GM18517 (cell line): ENCODE results near the gene SEPHS2.
A peak's percentile ranks its signal among the peaks of the same experiment; 100 is the strongest.

Experiments
- ATAC-seq: cut with Tn5 transposase; IDR thresholded peaks from one replicate; pipeline ENCODE4 v1.9.1; 2021; ENCODE audit warnings: mild to moderate bottlenecking, moderate library complexity; ENCODE audit not compliant: unreplicated experiment

Gene SEPHS2

GRCh38 chr16:30434852-30435251 lies 10.8 kb downstream of the SEPHS2 start:
- ATAC-seq = no peak

DNA sequence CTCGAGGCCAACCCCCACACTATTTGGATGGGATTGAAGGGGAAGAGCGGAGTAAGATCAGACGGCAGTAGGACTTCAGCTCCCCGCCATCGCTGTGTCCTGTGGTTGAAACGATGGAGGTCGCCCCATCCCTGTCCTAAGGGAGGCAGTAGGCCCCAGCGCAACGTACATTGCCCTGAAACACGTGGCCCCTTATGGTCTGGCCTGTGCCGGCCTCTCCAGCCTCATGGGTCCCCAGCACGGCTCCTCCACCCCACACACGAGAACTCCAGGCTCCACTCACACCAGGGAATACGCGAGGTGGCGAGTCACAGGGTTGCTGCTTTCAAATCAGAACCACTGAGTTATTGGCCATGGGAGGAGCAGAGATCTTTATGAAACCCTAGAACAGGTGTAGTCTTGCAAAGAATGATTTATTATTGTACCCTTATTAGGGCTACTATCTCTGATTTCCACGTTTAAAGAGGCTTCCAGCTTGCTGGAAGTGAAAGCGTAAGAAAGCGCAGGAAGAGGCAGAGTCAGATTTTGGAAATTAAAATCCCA lies 15.2 kb downstream of the SEPHS2 start:
- ATAC-seq = no peak

GRCh38 chr16:30429678-30430427 lies 15.8 kb downstream of the SEPHS2 start, which contains the start of gene DCTPP1:
TSS of gene DCTPP1 (minus strand) at chr16:30430030. CDS start at chr16:30429980, 50 bp downstream.
- peak; percentile 93 for ATAC-seq

DNA sequence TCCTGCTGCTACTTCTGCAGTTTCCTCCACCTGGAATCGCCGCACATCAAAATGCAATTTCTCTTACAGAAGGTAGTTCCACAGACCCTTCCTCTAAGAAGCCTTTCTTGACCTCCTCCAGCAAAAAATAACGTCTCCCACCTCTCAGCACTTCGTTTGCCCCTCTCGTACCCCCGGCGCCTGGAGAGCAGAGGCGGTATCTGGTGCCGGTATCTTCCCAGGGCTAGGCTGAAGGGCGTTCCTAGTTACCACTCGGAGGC lies 16.3 kb downstream of the SEPHS2 start:
- ATAC-seq = no peak

- no peak for ATAC-seq
These were observed 17.6 kb downstream of the SEPHS2 start for GRCh38 chr16:30428055-30428454.

- ATAC-seq = no peak
These were observed 24.7 kb downstream of the SEPHS2 start for GRCh38 chr16:30421010-30421409.

GRCh38 chr16:30418350-30419181 lies 27.1 kb downstream of the SEPHS2 start:
- no peak for ATAC-seq

GRCh38 chr16:30417529-30418349 lies 27.9 kb downstream of the SEPHS2 start:
- ATAC-seq = peak; percentile 70

- ATAC-seq = no peak
These were observed 28.8 kb downstream of the SEPHS2 start for GRCh38 chr16:30416624-30417528.

GRCh38 chr16:30416047-30416603 lies 29.5 kb downstream of the SEPHS2 start:
- no peak for ATAC-seq

- ATAC-seq = no peak
These were observed 31.5 kb downstream of the SEPHS2 start for GRCh38 chr16:30414159-30414558.

DNA sequence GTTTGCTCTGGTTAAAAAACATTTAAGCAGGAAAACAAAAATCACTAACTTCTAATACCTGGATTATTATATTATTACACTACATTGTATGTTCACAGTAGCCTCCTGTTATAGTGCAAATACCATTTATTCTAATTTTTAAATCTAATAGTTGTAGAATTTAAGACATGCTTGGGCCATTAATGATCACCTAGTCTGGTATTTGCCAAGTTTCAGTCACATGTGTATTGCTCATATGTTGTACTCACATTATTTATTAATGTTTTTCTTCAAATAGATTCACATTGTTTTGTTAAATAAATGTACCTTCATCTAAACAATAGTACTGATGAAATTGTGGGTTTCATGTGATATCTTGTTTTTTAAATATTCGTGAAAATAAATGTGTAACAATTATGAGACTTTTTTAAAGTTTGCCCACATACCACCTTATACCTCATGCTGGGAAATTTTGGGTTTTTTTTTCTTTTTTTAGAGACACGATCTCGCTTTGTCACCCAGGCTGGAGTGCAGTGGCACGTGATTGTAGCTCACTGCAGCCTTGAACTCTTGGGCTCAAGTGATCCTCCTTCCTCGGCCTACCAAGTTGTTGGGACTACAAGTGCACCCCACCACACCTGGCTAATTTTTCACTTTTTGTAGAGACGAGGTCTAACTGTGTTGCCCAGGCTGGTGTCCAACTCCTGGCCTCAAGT lies 32.4 kb downstream of the SEPHS2 start:
- no peak for ATAC-seq

DNA sequence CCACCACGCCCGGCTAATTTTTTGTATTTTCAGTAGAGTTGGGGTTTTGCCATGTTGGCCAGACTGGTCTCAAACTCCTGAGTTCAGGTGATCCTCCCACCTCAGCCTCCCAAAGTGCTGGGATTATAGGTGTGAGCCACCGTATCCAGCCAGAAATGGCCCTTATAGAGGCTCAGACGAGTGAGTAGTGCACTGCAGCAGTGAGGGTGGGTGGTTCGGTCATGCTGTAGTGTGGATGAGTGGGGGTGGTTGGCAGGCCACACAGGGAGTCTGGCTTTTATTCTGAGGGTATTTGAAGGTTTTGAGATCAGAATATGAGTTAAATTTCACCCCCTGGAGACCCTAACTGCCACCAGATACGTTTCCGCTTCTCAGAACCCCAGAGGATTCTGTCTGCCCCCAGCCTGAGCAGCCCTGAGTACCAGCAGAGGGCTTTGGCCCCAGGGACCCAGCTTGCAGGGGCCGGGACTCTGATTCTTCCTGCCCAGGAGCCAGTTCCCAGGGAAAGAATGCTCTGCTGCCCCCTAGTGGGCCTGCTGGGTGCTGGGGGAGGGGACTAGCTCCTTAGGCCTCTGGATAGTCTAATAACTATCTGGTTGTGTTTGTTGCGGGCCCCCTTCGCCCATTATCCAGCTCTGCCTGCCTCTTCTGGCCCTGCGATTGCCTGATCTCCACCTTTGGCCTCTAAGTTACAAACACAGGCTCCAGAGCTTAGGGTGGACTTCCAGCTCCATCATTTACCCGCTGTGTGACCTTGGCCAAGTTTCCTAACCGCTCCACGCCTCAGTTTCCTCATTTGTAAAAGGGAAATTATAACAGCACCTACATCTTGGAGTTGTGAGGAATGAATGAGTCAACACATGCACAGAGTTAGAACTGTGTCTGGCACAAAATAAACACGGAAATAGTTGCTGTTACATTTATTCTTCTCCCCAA lies 36.3 kb downstream of the SEPHS2 start:
- no peak for ATAC-seq

- no peak for ATAC-seq
These were observed 37.7 kb downstream of the SEPHS2 start for GRCh38 chr16:30407804-30408534.

DNA sequence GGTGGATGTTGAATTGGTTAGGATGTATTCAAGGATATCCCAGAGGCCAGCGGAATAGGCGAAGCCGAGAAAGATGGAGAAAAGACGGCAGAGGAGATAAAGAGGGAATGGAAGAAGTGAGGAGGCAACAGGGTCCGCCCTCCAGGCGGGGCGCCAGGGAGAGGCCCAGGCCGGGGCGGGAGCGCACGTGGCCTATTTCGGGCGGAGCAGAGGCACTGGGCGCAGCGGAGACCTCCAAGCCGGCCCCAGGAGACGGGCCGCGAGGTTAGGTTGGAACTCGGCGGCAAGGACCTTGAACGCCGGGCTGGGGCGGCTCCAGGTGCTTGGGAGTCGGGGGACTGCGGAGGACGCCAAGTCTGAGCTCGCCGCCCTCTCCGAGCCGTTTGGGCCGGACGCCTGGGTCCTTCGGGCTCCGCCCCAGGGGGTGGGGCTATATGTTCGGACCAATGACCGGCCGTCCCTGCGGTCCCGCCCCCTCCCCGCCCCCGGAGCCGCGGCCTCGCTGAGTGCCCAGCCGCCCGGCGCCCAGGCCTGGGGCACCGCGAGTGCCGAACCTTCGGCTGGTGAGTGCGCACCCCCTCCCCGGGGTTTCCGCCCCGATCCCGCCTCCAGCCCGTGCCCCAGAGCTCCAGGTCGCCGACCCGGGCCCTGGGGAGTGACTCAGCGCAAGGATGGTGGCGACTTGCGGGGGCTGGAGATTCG lies 38.4 kb downstream of the SEPHS2 start, which contains the start of gene ZNF771:
TSS of gene ZNF771 (plus strand) at position 505 of the 702 bp plus-strand sequence. CDS start 448 bp downstream, outside the sequence.
- ATAC-seq = peak; percentile 63

GRCh38 chr16:30406795-30407101 lies 38.9 kb downstream of the SEPHS2 start:
- ATAC-seq = peak; percentile 20
